ENCODE data around the gene TERT.

GRCh38 chr5:1282131-1282992, 12.5 kb downstream of the TERT start:
- TF ChIP-seq CTCF (IDR thresholded peaks at IDR 0.05) (no peak), EZH2 (IDR thresholded peaks at IDR 0.05; ENCODE audit: borderline replicate concordance, insufficient read depth, low read depth, low read length, poor library complexity, severe bottlenecking) (no peak)
